Cerebellar nuclear complex (tissue), 1 donor: ENCODE results near the gene FN3K.

Experiments used
- DNase-seq, 2 experiments: peaks; one replicate each; lab custom pipeline; 2025; lab: John Stamatoyannopoulos, UW

FN3K gene

GRCh38 chr17:82703935-82704865 lies 31.2 kb upstream of the FN3K start:
- DNase-seq = no peak

- DNase-seq = no peak
Measured at GRCh38 chr17:82704886-82705285, 30.5 kb upstream of the FN3K start.

- DNase-seq = no peak
Measured at GRCh38 chr17:82705756-82706155, 29.7 kb upstream of the FN3K start.

- DNase-seq = no peak
Measured at GRCh38 chr17:82709024-82709675, 26.3 kb upstream of the FN3K start.

- no peak for DNase-seq
Measured at GRCh38 chr17:82709676-82710498, 25.5 kb upstream of the FN3K start.

- DNase-seq = no peak
Measured at GRCh38 chr17:82710499-82711232, 24.7 kb upstream of the FN3K start.

GRCh38 chr17:82713071-82713723 lies 22.2 kb upstream of the FN3K start:
- DNase-seq = no peak

- DNase-seq = peak; percentile 19 to 35
Measured at GRCh38 chr17:82716203-82717010, 19.0 kb upstream of the FN3K start, which contains the start of gene FN3KRP. Gene FN3KRP (plus strand): TSS chr17:82716706. CDS start chr17:82716756, 50 bp downstream.

- DNase-seq = no peak
Measured at GRCh38 chr17:82718986-82719685, 16.3 kb upstream of the FN3K start.

GRCh38 chr17:82720204-82720603 lies 15.2 kb upstream of the FN3K start:
- DNase-seq = no peak

- DNase-seq = no peak
Measured at GRCh38 chr17:82722341-82723013, 12.9 kb upstream of the FN3K start.

- no peak for DNase-seq
Measured at GRCh38 chr17:82723169-82723807, 12.1 kb upstream of the FN3K start.

GRCh38 chr17:82726427-82726826 lies 9.0 kb upstream of the FN3K start:
- DNase-seq = no peak

- no peak for DNase-seq
Measured at GRCh38 chr17:82729479-82730260, 5.7 kb upstream of the FN3K start.

GRCh38 chr17:82732118-82732743 lies 3.2 kb upstream of the FN3K start:
- DNase-seq = no peak

- no peak for DNase-seq
Measured at GRCh38 chr17:82736511-82737185, 1.2 kb downstream of the FN3K start.
